DMS 273 treated with DMSO at 0.1 percent for 48 hours (cell line): ENCODE data around the gene MAGI1.

Experiments used
- DNase-seq: peaks from one replicate; lab custom pipeline; 2025; lab: John Stamatoyannopoulos, UW

The MAGI1 gene

DNA sequence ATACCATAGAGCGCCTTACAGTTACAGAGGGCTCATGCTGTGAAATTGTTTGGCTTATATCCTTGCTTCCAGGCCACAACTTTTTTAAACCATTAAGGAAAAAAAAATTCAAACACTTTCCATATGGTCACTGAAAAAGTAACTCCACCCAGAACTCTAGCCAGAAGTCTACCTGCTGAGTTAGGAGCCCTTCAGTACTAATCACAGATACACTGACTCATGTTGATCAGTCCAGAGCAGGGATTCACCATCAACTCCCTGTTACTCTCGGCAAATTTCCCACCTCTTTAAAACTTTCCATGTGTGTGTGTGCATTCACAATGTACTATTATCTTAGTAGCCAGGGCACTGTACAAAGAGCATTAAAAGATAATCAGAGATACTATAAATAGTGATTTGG, 372.8 kb downstream of the MAGI1 start:
- DNase-seq, result no peak

DNA sequence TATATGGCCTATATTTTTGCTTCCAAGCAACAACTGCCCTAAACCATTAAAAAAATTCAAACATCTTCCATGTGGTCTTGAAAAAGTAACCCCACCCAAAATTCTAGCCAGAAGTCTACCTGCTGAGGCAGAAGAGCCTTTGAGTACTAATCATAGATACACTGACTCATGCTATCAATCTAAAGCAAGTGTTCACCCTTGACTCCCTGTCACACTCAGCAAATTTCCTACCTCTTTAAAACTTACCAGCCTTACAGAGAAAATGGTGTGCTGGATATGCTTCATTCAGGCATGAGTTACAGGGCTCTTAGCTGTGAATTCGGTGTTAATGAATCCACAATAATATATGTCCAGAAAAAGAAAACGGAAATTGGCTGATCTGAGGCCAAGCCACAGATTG, 373.8 kb downstream of the MAGI1 start:
- no peak for DNase-seq

DNA sequence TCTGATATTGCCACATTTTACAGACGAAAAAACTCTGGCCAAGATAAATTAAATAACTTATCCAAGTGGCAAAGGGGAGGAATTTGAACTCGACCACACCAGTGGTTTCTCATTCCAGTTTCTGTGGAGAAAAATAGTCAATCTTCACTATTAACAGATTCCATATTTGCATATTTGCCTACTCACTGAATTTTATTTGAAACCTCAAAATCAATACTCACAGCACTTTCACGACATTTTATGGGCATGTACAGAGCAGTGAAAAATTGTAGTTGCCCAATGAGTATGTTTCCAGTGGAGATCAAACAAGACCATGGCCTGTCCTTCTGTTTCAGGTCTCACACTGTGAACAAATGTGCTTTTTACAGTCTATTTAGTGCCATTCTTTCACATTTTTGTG, 374.3 kb downstream of the MAGI1 start:
- no peak for DNase-seq

DNA sequence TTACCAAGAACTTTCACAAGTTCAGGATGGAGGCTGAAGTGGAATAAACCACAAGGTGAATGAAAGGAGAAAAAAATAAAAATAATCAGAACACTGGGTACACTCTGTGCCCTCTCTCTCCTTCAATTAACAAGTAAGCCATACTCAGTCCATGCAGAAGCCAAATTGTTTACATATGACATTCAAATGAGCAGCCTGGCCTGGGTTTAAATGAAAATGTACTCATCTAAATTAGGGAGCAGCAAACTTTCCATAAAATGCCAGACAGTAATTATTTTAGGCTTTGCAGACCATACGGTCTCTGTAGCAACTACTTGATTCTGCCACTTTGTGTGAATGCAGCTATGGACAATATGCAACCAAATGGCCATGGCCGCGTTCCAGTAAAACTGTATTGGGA, 376.6 kb downstream of the MAGI1 start:
- DNase-seq, result no peak

GRCh38 chr3:65660000-65660598, 378.6 kb downstream of the MAGI1 start:
- no peak for DNase-seq

DNA sequence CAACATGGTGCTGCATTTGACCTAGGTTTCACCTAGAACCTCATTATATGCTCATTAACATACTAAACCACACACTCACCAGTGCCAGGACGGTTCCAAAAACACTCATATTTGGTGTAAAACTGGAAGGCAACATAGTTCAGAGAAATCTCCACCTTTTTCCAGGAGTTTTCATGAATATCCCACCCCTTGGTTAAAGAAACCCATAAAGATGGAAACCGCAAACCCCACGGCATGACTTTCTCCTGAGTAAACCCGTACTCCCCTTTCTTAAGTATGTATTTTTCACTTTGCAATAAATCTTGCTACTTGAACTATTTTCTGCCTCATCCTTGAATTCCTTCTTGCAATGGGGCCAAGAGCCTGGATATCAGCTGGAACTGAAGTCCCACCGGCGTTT, 379.3 kb downstream of the MAGI1 start:
- DNase-seq, result no peak

DNA sequence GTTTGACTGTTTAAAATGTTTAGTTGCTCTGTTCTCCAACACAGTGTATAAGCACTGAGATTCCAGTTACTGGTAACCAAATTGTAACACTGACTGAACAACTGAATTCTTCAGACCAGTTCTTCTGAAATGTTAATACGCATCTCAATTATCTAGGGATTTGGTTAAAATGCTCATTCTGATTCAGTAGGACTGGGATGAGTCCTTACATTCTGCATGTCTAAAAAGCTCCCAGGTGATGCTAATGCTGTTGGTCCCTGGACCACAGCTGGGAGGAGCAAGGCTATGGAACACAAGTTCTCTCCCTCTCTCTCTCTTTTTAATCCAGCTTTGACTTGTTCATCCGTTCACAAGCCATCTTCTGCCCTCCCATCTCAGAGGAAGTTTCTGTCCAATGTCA, 380.3 kb downstream of the MAGI1 start:
- DNase-seq, result no peak

GRCh38 chr3:65655061-65655460, 383.7 kb downstream of the MAGI1 start:
- no peak for DNase-seq

- DNase-seq, result no peak
Measured at GRCh38 chr3:65653731-65654130, 385.0 kb downstream of the MAGI1 start.

GRCh38 chr3:65650247-65650646, 388.5 kb downstream of the MAGI1 start:
- no peak for DNase-seq

- DNase-seq, result no peak
Measured at GRCh38 chr3:65647369-65647768, 391.3 kb downstream of the MAGI1 start.

DNA sequence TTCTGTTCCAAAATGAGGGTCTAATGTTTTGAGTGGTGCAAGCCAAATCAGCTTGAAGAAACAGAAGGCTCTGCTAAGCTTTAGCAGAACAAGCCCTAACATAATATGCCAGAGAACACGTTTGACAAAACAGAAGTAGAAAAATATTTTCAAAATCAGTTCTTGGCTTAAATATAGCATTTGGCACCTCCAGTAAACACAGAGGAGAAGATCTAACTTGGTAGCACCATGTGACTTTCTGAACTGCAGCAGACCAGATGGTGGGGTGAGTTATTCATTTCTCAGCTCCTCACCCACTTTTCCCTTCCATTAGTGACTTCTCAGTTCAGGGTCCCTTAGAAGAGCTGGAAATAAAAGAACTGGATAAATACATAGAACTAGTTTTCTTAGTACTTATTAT, 395.8 kb downstream of the MAGI1 start:
- peak; percentile 6 for DNase-seq

DNA sequence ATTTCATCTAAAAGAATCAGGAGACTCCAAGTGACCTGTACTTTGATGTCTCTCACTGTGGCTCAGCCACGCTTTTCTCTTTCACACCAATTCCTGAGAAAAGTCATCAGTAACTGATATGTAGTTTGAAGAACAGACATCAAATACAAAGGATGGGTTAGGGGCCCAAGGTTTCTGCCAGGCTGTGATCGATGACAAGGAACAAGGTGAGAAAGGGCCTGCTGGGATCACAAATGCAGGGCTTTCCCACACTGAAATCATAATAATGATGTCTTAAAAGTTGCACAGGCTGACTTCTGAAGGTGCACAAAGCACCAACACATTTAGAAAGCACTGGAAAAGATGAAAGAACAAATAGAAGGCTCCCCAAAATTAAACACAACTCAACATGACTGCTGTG, 396.9 kb downstream of the MAGI1 start:
- no peak for DNase-seq

GRCh38 chr3:65641045-65641444, 397.7 kb downstream of the MAGI1 start:
- DNase-seq, result no peak

- DNase-seq, result no peak
Measured at GRCh38 chr3:65639444-65639843, 399.3 kb downstream of the MAGI1 start.

DNA sequence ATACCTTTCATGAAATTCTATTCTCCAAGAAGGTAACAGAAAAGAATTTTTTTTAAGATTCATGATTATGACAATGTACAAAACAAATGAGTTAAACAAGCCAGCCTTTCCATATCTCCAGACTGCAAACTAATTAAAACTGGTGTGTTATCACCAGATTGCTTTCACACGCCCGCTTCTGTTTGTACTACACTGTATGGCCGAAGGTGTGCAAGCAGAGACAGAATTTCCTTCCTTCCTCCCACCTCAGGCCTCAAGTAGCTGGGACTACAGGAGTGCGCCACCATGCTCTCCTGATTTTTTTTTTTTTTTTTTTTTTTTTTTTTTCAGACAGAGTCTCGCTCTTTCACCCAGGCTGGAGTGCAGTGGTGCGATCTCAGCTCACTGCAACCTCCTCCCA, 400.4 kb downstream of the MAGI1 start:
- DNase-seq, result no peak

DNA sequence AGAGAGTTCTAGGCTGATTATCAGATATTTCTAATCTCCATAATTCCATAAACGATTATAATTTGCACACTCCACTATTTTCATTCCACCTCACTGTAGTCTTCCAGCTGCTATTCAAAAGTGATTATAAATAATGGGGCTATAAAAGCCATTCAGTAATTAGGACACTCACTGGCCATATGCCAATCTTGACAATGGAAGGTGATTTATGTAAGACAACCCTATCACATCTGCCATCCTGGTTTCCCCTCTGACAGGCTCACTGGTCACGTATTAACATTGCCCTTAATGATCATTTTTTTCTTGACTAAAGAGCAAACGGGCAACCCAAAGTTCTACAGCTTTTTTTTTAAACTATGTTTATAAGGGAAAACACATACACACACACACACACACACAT, 402.4 kb downstream of the MAGI1 start:
- peak; percentile 78 for DNase-seq

DNA sequence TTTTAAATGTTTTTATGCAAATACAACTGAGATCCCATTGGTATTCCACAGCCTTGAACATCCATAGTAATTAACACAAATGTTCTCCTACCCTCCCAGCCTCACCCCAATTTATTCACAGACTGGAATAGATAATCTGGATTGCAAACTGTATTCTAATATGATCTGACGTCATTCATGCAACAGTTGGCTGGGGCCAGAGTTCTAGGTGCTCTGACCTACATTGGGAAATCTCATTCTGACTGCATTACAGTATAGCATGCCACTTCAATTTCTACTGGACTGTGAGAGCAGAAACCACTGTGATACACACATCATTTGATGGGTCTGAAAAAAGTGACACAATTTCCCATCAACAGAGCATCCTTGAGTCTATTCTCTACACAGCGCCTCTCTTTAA, 403.1 kb downstream of the MAGI1 start:
- DNase-seq, result no peak

GRCh38 chr3:65633018-65633638, 405.6 kb downstream of the MAGI1 start:
- no peak for DNase-seq

- DNase-seq, result no peak
Measured at GRCh38 chr3:65632414-65632813, 406.3 kb downstream of the MAGI1 start.

GRCh38 chr3:65628978-65629377, 409.7 kb downstream of the MAGI1 start:
- no peak for DNase-seq

DNA sequence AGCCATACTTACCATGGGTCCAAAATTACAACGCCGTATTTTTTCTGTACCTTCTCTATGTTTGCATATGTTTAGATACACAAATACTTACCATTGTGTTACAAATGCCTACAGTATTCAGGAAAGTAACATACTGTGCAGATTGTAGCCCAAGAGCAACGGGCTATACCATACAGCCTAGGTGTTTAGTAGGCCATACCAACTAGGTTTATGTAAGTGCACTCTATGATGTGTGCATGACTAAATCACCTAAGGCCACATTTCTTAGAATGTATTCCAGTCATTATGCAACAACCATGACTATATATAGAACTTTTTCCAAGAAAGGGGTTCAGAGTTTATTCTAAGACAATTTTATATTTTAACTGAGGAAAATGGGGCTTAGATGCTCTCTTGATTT, 411.7 kb downstream of the MAGI1 start:
- no peak for DNase-seq

DNA sequence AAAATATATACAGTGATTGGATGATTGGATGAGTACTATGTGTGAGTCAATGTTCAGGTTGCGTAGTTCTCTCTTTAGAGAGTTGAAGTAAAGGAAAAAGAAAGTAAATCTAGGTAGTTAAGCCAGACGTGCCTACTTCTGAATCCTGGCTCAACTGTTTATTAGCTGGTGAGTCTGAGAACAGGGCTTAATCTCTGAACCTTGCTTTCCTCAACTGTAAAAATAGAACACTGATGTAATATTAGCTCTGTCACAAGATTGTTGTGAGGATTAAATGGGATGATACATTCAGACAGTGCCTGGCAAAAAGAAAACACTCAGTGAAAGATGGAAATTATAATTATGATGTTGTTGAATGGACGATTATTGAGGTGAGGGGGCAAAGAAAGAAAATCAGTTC, 413.4 kb downstream of the MAGI1 start:
- DNase-seq, result no peak

- no peak for DNase-seq
Measured at GRCh38 chr3:65623362-65623761, 415.4 kb downstream of the MAGI1 start.
